Tongue (tissue), 2 donors: ENCODE measurements around the gene GPR107. TPM values are rescaled to one million over a fixed set of nuclear protein-coding genes. Genes with fewer than 3 reads are reported as not detected.
"Not testable (repeated sequence)": the region's sequence is repeated elsewhere in the genome, so short reads cannot be mapped to it uniquely, and the experiment has no call there.

Experiments used
- DNase-seq: peaks from one replicate; pipeline ENCODE4 v3.0.0-alpha.2; 2015
- total RNA-seq: library from RNA; depleted of rRNA; stranded (reverse); fragments of >200 nt; gene quantifications from one replicate; pipeline ENCODE4 v1.2.3, GENCODE V29; 2014

GPR107 gene
- 30.0 TPM for total RNA-seq

DNA sequence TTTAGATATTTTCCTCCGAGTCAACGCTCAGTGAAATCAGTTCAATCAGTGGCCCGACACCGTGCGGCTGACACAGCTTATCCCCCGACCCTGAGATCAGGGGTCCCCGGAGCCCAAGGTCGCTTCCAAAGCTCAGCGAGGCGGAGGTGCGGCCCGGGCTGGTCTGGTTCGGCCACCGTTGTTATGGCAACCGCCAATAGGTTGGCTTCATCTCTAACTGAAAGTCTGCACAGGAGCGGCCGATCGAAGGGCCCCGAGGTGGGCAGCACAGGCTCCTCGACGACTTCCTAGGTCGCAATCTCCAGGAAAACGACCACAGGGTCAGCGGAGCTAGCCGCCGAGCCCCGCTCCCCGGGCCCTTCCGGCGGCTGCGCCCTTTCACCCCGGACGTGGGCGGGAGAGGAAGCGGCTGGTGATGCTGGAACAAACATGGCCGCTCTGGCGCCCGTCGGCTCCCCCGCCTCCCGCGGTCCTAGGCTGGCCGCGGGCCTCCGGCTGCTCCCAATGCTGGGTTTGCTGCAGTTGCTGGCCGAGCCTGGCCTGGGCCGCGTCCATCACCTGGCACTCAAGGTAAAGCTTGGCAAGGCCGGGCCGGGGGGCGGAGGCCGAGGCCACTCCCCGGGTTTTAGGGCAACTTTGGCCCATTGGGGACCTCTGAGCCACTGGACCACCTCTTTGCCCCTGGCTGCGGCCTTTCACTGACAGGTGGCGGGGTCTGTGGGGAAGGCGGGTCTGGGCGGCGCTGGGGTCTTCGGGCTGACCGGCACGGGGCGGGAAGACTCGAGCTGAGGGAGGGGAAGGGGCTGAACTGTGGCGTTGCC lies at the start of gene GPR107:
Gene GPR107 (plus strand): TSS at position 403 of the 821 bp plus-strand sequence. CDS start 27 bp downstream, at position 430.
- peak; percentile 90 for DNase-seq

DNA sequence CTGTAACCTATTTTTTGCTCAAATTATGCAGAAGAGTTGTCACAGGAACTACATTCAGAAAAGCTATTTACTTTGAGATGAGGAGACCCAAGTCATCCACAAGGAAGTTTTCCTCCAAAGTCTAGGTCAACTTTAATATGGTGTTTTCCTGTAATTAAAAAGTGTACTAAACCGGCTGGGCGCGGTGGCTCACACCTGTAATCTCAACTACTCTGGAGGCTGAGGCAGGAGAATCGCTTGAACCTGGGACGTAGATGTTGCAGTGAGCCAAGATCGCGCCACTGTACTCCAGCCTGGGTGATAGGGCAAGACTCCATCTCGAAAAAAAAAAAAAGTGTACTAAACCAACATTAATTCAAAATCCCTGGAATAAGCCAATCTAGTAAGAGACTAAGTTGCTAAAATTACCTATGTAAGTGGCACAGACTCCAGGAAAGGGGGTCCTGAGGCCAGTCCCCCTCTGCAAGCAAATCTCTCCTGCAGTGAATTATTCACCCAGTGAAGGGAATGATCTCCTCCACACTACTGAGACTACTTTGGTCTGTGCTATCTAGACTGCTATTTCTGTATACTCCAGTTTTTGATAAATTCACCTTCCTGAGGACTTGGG lies 49.7 kb upstream of the GPR107 start:
- no peak for DNase-seq

GRCh38 chr9:130006952-130007351 lies 46.8 kb upstream of the GPR107 start:
- DNase-seq = not testable (repeated sequence)

- no peak for DNase-seq
These were observed 45.2 kb upstream of the GPR107 start for GRCh38 chr9:130008538-130008937.

DNA sequence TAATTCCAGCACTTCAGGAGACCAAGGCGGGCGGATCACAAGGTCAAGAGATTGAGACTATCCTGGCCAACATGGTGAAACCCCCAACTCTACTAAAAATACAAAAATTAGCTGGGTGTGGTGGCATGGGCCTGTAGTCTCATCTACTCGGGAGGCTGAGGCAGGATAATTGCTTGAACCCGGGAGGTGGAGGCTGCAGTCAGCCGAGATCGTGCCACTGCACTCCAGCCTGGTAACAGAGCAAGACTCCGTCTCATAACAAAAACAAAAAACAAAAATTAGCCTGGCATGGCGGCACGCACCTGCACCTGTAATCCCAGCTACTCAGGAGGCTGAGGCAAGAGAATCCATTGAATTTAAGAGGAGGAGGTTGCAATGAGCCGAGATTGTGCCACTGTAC lies 44.2 kb upstream of the GPR107 start:
- DNase-seq = not testable (repeated sequence)

DNA sequence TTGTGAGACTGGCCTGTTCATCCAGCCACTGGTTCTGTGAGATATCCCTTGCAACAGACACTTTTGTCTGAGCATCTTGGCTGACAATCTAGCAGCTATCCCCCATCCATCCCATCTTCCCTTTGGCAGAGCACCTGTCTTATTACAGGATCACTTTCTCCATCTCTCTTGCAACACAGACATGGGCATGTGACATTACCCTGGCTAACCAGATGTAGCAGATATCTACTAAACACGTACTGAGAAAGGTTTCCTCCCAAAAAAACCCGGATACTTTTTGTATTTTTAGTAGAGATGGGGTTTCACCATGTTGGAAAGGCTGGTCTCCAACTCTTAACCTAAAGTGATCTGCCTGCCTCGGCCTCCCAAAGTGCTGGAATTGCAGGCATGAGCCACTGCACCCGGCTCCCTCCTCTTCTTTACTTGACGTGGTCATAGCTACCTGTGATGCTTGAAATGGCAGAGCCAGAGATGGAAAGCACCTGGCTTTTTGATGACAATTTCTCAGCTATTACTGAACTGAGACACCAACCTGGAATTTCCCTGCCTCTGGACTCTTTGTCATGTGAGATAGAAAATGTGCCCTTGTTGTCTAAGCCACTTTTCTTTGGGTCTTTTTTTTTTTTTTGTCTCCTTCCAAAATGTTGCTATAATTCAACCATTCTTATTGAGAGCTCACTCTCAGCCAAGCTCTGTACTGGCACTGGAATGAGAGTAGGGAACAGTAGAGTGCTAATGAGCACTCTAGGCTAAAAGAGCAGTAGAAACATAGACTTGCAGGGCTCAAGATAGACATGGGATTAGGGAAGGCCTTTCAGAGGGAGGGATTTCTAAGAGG lies 43.3 kb upstream of the GPR107 start:
- DNase-seq = no peak

GRCh38 chr9:130013326-130013725 lies 40.4 kb upstream of the GPR107 start:
- no peak for DNase-seq

DNA sequence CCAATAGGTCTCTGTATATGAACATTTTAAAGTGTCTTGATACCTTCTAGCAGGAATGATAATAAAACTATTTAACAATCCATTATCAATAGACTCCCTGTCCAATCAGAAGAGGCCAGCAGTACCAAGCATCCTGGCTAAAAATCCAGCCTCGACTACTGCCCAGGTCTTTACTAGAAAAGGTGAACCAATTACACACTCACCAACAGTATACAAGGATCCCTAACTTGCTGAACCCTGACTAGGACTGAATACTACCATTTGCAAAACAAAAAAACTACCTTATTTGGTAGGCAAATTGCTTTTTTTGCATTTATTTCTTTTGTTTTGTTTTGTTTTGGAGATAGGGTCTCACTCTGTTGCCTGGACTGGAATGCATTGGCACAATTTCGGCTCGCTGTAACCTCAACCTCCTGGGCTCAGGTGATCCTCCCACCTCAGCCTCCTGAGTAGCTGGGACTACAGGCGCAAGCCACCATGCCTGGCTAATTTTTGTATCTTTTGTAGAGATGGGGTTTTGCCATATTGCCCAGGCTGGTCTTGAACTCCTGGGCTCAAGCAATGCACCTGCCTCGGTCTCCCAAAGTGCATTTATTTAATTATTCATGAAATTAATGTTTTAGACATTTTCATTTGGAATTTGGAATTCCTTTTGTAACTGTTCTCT lies 38.2 kb upstream of the GPR107 start:
- no peak for DNase-seq

DNA sequence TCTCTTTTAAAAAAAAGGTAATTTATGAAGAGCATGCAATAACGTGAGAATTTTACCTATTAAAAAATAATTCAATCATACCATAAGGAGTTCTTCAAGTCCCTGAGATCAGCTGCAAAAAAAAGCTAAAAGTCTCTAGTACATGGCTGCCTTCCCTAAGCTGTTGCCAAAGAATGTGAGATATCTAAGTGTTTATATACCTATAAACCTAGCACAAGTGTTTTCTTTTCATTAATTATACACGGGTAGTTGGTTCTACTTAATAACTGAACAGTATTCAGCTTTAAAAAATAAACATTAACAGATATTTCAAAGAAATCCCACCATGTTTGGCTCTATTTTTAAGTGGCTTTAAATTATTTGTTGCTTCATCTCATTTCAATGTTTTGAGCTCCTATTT lies 36.6 kb upstream of the GPR107 start:
- DNase-seq = no peak

DNA sequence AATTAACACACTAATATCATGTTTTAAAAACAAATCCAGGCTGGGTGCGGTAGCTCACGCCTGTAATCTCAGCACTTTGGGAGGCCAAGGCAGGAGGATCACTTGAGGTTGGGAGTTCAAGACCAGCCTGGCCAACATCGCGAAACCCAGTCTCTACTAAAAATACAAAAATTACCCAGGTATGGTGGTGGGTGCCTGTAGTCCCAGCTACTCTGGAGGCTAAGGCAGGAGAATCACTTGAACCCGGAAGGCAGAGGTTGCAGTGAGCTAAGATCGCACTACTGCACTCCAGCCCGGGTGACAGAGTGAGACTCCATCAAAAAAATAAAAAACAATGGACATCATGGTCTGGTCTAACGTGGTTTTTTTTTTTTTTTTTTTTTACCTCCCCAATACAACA lies 36.2 kb upstream of the GPR107 start:
- DNase-seq = not testable (repeated sequence)

DNA sequence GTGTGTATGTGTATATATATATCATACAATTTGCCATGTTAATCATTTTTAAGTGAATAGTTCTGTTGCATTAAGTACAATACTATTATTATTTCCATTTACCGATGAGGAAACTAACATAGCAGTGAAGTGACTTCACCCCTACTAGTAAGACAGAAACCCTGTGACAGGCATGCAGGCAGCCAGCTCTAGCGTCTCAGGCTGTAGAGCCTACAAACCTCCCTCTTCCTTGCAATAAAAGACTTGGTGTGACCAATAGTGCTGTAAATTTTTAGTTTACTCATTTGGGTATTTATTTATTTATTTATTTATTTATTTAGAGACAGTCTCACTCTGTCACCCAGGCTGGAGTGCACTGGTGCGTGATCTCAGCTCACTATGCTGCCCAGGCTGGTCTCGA lies 35.4 kb upstream of the GPR107 start:
- no peak for DNase-seq

GRCh38 chr9:130020618-130021017 lies 33.1 kb upstream of the GPR107 start:
- DNase-seq = peak; percentile 44

- no peak for DNase-seq
These were observed 32.6 kb upstream of the GPR107 start for GRCh38 chr9:130021123-130021522.

DNA sequence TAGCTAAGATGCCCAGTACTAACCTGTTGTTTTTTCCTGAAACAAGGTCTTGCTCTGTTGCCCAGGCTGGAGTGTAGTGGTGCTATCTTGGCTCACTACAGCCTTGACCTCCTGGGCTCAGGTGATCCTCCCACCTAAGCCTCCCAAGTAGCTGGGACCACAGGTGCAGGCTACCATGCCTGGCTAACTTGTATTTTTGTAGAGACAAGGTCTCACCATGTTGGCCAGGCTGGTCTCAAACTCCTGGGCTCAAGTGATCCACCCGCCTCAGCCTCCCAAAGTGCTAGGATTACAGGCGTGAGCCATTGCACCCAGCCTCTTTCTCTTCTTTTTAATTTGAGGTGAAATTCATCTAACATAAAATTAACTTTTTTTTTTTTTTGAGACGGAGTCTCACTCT lies 31.9 kb upstream of the GPR107 start:
- DNase-seq = not testable (repeated sequence)

GRCh38 chr9:130022566-130023143 lies 31.1 kb upstream of the GPR107 start:
- no peak for DNase-seq

- DNase-seq = peak; percentile 26
These were observed 30.4 kb upstream of the GPR107 start for GRCh38 chr9:130023144-130023787.

- DNase-seq = no peak
These were observed 29.6 kb upstream of the GPR107 start for GRCh38 chr9:130023994-130024596.

DNA sequence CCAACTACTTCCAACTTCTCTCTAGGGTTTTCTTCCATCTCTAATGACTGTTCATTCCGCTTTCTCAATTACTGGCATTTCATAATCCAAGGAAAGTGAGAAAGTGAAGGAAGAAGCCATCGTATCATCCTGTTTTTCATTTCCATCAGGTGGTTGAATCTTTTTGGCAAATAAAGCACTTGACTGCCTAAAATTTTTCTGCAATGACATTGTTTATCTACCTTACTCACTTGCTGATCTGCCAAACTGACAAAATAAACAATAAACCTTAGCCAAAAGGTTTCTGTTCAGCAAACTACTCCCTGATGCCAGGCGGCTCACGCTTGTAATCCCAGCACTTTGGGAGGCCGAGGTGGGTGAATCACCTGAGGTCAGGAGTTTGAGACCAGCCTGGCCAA lies 29.1 kb upstream of the GPR107 start:
- no peak for DNase-seq

DNA sequence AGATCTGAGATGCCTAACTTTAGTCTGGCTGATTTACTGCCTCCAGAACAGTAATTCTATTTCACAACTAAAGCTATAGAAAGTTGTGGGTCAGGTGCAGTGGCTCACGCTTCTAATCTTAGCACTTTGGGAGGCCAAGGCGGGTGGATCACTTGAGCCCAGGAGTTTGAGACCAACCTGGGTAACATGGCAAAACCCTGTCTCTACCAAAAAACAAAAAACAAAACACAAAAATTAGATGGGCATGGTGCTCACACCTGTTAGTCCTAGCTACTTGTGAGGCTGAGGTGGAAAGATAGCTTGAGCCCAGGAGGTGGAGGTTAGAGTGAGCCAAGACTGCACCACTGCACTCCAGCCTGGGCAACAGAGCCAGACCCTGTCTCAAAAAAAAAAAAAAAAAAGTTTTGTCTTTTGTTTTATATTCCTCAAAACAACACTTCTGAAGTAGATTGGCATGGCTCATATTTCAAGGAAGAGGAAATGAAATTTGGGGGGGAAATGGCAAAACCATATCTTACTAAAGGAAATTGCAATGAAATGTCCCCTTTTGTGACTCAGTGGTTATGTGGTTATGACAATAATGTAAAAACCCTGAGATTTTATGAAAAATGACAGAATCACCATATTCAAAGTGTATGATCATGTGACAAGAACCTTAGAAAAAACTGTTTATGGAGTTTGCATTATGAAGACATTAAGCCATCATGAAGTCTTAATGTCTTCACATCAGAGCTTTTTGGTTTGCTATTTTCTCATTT lies 26.9 kb upstream of the GPR107 start:
- DNase-seq = no peak
